Fibroblast of peridontal ligament (primary cell): ENCODE data around the gene FIBCD1.
A peak's percentile ranks its signal among the peaks of the same experiment; 100 is the strongest.
"Not testable (repeated sequence)": the region's sequence is repeated elsewhere in the genome, so short reads cannot be mapped to it uniquely, and the experiment has no call there.

ENCODE experiments used
- DNase-seq: peaks from one replicate; pipeline ENCODE4 v3.0.0-alpha.2; 2010; ENCODE audit errors: extremely low read depth

FIBCD1 gene

DNA sequence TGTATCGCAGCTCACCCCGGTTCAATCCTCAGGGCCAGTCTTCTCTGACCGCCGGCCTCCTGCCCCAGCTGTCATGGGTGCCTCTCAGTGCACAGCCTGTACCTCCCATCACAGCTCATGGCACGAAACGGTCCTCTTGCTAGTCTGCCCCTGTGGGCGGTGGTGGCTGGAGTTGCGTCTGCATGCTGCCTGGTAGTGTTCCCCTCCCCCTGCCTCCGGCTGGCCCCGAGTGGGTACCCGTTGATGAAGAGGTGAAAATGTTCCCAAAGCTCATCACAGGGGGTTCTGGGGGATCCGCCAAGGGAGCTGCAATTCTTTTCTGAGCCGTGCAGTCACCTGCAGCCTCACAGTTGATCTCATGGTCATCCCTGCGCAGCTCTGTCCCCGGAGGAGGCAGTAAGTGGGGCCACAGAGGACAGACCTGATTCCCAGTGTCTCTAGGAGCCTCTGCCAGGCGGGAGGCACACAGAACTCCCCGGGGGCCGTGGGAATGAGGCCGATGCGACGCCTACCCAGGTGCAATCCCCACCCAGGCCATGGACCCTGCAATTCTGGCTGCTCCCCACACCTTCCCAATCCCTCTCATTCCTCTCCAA, 34.7 kb upstream of the FIBCD1 start:
- no peak for DNase-seq

DNA sequence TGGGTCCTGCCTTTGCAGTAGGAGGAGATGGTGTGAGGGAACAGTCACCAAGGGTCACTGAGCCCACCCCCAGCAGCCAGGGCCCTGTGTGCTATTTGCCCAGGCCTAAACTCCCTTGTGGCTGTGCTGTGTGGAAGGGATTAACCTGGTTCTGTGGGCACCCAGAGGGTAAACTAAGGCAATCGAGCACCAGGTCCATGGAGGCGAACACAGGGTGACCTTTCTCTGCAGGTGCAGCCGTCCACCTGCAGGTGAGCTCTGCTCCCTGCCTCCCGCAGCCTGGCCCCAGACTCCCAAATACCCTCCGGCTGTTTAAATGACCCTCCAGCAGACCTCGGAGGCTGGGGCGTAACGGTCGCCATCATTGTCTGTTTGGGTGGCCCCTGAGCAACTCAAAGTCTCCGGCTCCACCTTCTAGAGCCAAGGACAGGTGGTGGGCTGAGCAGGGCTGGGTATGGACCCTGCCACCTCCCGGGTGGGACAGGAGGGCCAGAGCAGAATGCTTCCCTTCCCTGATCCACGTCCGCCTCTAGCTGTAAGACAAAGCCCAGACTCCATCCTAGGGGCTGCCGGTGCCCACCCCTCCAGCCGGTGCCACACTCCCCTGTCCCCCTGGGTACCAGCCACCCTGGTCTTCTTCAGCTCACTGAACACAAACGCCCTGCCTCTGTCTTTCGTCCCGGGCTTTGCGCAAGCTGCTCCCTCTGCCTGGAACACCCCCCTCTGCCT, 34.1 kb upstream of the FIBCD1 start:
- DNase-seq, result no peak

DNA sequence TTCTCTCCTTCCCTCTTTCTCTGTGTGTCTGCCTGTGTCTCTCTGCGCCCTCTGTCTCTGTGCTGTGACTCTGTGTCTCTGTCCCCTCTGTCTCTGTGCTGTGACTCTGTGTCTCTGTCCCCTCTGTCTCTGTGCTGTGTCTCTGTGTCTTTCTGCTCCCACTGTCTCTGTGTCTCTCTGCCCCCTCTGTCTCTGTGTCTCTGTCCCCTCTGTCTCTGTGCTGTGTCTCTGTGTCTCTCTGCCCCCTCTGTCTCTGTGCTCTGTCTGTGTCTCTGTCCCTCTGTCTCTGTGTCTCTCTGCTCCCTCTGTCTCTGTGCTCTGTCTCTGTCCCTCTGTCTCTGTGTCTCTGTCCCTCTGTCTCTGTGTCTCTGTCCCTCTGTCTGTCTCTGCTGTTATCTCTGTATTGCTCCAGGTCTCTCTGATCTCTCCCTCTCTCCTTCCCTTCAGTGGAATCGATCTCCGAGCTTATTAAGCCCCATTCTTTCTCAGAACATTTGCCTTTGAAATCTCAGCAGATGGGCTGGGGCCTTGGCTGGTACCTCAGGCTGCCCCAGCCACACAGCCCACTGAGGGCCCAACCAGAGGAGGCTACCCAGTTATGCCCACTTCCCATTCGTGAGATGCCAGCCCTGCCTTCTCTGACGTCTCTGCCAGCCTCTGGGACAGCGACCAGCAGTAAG, 33.4 kb upstream of the FIBCD1 start:
- no peak for DNase-seq

DNA sequence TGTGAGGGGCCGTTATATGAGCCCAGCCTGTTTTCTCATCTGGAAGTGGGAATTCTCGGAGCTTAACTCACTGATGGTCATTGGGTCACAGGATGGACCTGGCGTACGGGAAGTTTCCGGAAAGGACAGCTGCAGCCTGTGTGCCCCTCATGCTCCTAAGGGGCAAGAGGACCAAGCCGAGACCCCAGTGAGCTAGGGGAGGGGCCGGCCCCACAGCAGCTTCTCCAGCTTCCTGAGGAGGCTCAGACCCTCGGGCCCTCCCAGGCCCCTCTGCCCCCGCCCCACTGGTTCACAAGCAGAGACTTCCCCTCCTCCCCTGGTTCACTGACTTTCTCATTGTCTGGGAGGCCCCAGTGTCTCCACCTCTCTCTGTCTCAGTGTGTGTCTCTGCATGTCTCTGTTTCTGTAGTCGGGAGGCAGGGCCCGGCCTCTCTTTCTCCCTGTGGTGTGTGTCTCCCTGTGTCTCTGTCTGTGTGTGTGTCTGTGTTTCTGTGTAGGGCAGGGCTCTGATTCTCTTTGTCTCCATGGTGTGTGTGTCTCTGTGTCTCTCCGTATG, 32.3 kb upstream of the FIBCD1 start:
- no peak for DNase-seq

DNA sequence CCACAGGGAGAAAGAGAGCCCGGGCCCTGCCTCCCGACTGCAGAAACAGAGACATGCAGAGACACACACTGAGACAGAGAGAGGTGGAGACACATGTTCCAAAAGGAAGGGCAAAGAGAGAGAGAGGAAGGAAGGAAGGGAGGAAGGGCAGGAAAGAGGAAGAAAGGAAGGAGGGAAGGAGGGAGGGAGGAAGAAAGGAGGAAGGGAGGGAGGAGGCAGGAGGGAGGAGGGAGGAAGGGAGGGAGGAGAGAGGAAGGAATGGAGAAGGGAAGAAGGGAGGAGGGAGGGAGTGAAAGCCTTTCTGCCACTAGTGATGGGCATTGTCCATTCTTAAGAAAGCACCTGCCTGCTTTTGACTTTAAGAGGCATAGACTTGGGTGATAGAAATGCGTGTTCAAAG, 31.8 kb upstream of the FIBCD1 start:
- no peak for DNase-seq

DNA sequence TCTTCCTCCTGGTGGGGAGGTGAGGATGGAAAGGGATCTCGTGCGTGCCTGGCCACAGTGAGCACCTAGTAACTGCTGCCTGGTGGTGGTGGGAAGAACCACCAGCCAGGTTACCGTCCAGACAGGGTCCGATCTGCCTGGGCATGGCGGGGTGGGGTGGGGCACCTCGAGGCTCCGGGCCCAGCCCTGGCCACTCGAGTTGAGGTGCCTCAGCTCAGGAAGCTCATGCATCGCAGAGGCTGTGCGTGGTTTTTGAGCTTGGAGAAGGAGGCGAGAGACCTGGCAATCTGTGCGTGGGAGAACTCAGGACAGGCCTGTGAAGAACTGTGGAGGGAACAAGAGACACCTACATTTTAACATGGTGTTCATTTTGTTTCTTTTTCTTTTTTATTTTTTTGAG, 31.0 kb upstream of the FIBCD1 start:
- no peak for DNase-seq

DNA sequence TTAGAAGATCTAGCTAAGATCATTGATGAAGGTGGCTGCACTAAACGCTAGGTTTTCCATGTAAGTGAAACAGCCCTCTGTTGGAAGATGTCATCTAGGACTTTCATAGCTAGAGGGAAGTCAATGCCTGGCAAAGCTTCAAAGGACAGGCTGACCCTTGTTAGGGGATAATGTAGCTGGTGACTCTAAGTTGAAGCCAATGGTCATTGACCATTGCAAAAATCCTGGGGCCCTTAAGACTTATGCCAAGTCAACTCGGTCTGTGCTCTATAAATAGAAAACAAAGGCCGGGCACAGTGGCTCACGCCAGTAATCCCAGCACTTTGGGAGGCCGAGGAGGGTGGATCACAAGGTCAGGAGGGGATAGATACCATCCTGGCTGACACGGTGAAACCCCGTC, 26.6 kb upstream of the FIBCD1 start:
- DNase-seq, result no peak

DNA sequence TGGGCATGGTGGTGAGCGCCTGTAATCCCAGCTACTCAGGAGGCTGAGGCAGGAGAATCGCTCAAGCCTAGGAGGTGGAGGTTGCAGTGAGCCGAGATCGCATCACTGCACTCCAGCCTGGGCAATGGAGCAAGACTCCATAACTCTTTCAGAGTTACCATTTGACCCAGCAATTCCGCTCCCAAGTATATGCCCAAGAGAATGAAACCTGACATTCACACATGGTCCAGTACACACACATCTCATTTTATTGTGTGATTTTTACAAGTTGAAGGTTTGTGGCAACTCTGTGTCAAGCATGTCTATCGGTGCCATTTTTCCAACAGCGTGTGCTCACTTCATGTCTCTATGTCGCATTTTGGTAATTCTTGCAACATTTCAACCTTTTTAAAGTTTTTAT, 24.9 kb upstream of the FIBCD1 start:
- DNase-seq, result no peak

DNA sequence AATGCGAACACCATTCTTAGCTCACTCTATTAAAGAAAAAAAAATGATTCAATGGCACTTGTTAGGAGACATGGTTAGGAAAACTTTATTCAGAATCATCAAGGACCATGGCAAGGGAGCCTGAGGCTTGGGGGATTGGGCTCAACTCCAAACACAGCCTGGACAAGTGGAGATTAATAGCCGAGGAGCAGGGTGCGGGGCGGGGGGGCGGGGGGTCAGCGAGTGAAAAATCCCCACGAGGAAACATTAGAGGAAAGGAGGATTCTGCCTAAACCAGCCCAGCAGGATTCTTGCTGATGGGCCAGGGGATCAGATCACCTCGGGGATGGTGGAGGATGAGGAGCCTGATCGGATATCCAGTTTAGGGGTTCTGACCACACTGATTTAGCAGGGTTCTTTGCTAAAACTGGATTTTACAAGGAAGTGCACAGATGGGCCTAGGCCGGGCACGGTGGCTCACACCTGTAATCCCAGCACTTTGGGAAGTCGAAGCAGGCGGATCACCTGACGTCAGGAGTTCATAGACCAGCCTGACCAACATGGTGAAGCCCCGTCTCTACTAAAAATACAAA, 24.4 kb upstream of the FIBCD1 start:
- no peak for DNase-seq

DNA sequence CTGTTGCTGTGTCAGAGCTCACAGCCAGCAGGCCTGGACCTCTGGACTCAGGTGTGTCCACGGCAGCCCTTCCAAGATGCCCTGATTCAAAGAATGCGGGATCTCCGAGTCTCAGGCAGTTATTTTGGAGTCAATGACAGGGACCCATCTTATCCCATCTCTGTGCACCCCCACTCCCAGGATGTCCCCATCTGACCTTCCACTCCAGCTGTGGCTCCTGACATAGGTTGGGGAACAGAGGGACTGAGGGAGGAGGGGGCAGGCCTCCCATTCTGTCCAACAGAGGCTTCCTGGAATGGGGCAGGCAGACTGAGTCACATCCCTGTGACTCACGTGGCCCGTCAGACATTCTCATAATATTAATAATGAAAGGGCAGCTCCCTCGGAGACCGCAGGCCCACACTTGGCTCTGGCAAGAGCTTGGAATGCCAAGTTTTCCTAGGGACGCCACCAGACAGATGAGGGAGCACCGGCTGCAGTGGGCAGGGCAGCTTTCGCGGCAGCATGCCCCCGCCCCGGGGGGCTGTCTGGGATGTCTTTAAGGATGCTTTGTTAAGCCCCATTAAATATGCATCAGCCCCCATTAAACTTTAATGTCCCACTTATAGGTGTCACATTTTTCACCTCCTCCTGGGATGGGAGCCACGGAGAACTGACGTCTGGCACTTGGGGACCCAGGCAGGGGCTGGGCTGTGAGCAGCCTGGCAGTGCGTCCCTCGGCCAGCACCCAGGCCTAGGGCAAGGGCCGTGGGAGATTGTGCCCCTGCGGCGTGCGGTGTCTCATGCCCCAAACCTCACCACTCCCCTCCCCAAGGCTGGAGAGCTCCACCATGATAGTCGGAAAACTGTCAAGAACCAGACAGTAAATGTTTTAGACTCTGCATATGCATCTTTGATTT, 23.6 kb upstream of the FIBCD1 start:
- peak; percentile 85 for DNase-seq

DNA sequence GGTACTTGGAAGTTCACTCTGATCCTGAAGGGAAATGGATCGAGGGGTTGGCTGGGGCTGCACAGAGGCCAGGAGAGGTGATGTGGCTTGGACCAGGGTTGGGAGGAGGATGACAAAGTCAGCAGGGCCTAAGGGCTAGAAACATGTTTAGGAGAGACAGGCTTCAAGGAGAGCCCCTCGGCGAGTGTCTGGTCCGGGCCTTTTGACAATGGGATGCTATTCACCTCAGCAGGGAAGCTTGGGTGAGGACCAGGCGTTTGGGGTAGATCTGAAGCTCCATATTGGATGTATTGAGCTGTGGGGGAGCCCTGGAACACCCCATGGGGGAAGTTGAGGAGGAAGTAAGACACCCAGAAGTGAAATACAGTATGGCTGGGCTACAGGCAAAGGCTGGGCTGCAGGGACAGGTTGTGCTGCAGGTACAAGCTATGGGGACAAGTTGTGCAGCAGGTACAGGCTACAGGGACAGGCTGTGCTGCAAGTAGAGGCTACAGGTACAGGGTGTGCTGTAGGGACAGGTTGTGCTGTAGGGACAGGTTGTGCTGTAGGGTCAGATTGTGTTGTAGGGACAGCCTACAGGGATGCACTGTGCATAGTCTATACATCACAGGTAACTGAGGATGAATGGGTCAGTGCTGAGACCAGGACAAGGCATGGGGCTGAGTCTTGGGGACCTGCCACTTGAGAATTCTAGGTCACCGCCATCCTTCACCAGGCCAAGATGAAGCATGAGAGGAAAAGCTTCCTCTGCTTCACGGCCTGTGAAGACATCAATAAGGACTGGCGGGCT, 22.7 kb upstream of the FIBCD1 start:
- no peak for DNase-seq

DNA sequence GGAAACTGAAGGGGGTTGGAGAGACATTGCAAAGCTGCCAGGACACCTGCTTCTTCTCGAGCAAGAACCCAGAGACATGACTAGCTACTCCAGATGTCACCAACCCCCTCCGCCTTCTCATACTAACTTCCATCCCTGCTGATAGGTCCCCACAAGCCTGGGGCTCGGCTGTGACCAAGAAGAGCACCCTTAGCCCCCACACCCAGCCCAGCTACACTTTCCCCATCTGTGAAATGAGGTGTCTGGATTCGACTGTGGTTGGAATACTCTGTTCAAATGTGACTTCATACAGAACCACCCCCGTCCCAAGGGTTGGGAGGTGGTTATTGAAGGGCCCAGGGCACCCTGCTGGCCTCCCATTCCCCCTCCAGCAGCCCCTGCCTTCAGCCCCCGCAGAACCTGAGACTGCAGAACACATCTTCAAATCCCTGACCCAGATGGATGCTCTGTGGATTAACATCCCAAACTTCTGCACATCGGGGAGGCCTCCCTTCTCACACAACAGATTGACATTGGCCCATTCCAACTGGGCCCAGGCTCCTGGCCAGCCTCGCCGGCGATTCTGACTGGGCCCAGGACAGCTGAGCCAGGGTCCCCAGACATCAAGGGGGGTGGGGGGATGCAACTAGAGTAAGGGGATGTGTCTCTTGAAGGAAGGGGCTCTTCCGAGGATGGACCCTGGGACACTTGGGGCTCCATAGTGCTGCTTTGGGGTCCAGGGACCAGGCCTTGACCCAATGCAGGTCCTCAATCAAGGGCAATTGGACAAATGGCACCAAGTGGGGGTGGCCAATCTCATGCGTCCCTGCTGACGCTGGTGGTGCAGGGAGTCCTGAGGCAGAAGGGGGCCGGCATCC, 21.7 kb upstream of the FIBCD1 start:
- no peak for DNase-seq

DNA sequence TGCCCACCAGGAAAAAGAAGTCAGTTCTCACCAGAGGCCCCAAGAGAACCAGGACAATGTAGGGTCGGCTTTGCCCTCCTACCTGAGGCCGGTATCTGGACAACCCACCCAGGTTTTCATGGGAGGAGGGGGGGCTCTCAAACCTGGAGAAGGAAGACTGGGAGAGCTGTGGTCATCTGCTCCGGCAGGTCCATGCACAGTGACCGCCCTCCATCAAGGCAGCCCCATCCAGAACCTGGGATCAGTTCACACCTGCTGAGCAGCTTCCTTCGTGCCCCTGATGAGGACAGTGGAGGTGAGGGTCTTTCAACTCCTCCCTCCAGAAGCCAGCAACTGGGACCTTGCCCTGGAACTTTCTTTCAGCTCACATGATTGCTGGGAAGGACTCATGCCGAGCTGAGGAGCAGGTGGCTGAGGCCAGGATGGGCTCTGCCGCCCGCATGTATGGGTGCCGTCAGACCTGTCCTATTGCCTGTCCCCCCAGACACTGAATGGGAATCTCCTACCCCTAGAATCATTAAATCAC, 20.8 kb upstream of the FIBCD1 start:
- no peak for DNase-seq

DNA sequence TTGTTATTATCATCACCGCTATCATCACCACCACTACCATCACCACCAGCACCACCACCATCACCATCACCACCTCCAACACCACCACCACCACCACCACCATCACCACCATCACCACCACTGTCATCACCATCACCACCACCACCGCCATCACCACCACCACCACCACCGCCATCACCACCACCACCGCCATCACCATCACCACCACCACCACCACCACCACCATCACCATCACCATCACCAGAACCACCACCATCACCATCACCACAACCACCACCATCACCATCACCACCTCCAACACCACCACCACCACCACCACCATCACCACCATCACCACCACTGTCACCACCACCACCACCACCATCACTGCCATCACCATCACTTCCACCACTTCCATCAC, 19.5 kb upstream of the FIBCD1 start:
- DNase-seq, result not testable (repeated sequence)

DNA sequence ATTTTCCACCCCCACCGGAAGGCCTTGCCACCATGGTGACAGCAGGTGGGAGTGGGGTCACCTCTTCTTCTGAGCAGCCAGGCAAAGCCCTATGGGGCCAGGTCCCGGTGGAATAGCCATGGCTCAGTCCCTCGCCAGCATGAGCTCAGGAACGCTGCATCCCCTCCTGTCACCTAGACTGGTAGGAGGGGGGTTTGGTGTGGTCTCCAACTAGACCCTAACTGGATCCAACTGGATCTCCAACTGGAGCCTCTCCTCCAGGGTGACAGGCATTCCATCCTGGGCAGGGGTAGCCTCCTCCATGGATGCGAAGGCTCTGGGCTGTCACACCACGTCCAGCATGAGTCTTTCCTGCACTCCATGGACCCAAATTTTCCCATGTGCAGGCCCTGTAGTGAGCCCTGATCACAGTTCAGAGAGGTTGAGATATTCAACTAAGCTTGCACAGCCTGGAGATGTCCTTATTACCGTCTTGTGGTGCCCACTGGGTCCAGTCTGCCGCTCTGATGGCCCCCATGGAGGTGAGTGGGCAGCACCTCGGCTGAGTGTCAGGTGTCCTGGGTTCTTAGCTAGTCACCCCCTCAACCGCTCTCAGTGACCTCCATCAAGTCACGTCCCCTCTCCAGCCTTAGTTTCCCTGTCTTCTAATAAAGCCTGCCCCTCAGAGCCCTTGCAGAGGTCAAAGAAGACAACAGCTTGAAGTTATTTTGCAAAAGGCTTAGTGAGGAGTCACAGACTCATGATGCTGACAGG, 18.6 kb upstream of the FIBCD1 start:
- DNase-seq, result no peak

DNA sequence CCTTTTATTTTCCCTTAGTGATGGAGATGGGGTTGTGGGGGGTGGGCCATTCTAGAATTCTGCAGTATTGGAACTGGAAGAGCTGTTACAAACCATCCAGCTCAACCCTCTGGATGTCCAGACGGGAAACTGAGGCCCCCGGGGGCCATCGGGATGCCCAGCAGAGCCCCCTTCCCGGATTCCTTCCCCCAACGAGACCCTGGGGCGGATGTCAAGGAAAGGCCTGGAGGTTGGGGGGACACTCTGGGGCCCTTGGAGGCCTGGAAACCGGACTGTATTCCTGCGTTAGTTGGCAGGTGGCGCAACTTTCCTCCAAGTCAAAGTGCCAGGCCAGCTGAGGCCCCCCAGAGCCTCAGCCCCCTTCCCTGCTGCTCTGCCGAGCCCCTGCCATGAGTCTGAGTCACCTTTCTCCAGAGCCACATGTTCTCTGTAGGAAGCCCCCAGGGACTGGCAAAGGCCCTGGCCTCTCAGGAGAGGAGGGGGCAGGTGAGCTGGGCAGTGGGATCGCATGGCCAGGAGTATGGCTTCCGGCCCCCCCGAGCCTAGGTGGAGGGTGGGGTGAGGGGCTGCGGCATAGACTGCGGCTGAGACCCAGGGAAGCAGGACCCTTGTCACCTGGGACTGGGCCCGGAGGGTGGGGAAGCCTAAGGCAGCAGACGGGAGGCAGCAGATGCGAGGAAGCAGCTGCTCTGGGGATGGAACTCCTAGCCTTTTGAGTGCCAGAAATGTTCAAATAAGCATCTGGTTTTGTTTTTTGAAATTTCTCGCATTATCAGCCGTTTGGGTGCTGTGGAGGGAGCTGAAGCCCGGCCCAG, 17.8 kb upstream of the FIBCD1 start:
- DNase-seq, result no peak

DNA sequence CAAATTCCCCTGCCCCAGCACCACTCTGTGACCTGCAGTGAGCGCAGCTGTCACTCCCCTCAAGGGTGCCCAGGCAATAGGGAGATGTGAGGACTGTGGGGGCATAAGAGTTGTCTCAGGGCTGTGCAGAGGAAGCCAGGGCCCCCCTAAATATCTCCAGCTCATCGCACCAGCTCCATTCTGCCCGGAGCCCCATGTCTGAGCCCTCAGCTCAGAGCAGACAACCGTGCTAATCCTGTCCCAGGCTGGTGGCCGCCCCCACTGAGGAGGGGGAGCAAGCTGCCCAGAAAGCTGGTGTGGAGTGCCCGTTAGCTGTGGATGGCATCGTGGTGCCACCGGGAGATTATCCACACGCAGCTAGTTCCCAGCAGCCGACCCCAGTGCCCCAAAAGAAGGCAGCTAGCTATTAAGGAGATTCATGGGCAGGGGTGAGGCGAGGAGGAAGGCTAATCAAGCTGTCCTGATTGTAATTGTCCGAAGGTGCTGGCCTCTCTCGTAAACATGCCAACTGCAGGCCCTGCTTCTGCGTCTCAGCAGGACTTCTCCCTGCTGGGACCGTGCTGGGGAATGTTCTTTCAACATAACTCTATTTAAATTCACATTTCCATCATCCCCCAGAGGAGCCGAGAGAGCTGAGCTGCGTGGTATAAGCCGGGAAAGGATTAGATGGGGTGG, 17.0 kb upstream of the FIBCD1 start:
- no peak for DNase-seq
